ENCODE measurements around the gene WNT7A.
"Not testable (repeated sequence)": the region's sequence is repeated elsewhere in the genome, so short reads cannot be mapped to it uniquely, and the experiment has no call there.

Gene WNT7A

DNA sequence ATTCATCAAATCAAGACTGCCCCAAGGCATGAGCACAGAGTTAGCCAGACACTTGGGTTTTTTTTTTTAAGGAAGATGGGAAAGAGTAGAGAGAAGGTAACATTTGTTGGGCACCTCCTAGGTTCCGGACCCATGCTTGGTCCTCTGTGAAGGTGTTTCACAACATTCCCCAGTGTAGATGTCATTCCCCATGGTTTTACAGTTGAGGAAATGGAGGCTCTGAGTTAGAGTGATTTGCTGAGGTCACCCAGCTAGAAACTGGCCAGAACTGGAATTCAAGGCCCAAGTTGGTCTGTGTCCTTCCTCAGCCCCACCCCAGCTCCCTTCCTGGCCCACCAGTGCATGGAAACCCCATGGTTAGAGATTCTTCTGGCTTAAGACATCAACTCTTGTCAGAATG, 19.9 kb downstream of the WNT7A start:
- no peak overlapping the region for H2AFZ ChIP-seq (ENCODE audit: low read length)
- TF ChIP-seq, protein P1, sequence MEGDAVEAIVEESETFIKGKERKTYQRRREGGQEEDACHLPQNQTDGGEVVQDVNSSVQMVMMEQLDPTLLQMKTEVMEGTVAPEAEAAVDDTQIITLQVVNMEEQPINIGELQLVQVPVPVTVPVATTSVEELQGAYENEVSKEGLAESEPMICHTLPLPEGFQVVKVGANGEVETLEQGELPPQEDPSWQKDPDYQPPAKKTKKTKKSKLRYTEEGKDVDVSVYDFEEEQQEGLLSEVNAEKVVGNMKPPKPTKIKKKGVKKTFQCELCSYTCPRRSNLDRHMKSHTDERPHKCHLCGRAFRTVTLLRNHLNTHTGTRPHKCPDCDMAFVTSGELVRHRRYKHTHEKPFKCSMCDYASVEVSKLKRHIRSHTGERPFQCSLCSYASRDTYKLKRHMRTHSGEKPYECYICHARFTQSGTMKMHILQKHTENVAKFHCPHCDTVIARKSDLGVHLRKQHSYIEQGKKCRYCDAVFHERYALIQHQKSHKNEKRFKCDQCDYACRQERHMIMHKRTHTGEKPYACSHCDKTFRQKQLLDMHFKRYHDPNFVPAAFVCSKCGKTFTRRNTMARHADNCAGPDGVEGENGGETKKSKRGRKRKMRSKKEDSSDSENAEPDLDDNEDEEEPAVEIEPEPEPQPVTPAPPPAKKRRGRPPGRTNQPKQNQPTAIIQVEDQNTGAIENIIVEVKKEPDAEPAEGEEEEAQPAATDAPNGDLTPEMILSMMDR (conservative IDR thresholded peaks at IDR 0.05; ENCODE audit: low read length): no peak
- no peak for TF ChIP-seq EZH2phosphoT487 (IDR thresholded peaks at IDR 0.05; ENCODE audit: borderline replicate concordance)
- no peak overlapping the region for H3K4me3 ChIP-seq (ENCODE audit: low read length, poor library complexity, severe bottlenecking)
- H4K20me1 ChIP-seq (ENCODE audit: insufficient read depth, low read length, poor library complexity, severe bottlenecking): no peaks in the 10 kb centered on the region
- no peaks in the 10 kb centered on the region for H3F3A ChIP-seq (ENCODE audit: low read depth)
- no peaks in the 10 kb centered on the region for H3K36me3 ChIP-seq (ENCODE audit: insufficient read depth, low read length)
- H3K9me3 ChIP-seq (ENCODE audit: insufficient read depth, low read depth, low read length): no peaks in the 10 kb centered on the region
- no peaks in the 10 kb centered on the region for H3K27me3 ChIP-seq (ENCODE audit: insufficient read depth, low read length, poor library complexity, severe bottlenecking)
- H3K79me2 ChIP-seq (ENCODE audit: insufficient read depth, low read length): no peaks in the 10 kb centered on the region
- no peaks in the 10 kb centered on the region for H3K4me1 ChIP-seq (ENCODE audit: insufficient read depth, low read length, poor library complexity, severe bottlenecking)
- H3K9ac ChIP-seq (ENCODE audit: low read depth, low read length, poor library complexity, severe bottlenecking): no peak overlapping the region
- H3K4me2 ChIP-seq (ENCODE audit: low read depth, low read length, poor library complexity, severe bottlenecking): no peak overlapping the region
- no peaks in the 10 kb centered on the region for H3K9me2 ChIP-seq (replicated peaks; ENCODE audit: low read depth, low read length)

GRCh38 chr3:13858768-13859520, 20.9 kb downstream of the WNT7A start:
- no peaks in the 10 kb centered on the region for H3K9me2 ChIP-seq (replicated peaks; ENCODE audit: low read depth, low read length)
- no peak for TF ChIP-seq EZH2phosphoT487 (IDR thresholded peaks at IDR 0.05; ENCODE audit: borderline replicate concordance)
- TF ChIP-seq, protein P1 (conservative IDR thresholded peaks at IDR 0.05; ENCODE audit: low read length): no peak
- H3K9me3 ChIP-seq (ENCODE audit: insufficient read depth, low read depth, low read length): no peaks in the 10 kb centered on the region
- no peaks in the 10 kb centered on the region for H3K4me1 ChIP-seq (ENCODE audit: insufficient read depth, low read length, poor library complexity, severe bottlenecking)
- H3K9ac ChIP-seq (ENCODE audit: low read depth, low read length, poor library complexity, severe bottlenecking): no peak overlapping the region
- H3K4me2 ChIP-seq (ENCODE audit: low read depth, low read length, poor library complexity, severe bottlenecking): no peak overlapping the region
- H3K27me3 ChIP-seq (ENCODE audit: insufficient read depth, low read length, poor library complexity, severe bottlenecking): no peaks in the 10 kb centered on the region
- H3K36me3 ChIP-seq (ENCODE audit: insufficient read depth, low read length): no peaks in the 10 kb centered on the region
- no peaks in the 10 kb centered on the region for H3F3A ChIP-seq (ENCODE audit: low read depth)
- H3K4me3 ChIP-seq (ENCODE audit: low read length, poor library complexity, severe bottlenecking): no peak overlapping the region
- no peak overlapping the region for H2AFZ ChIP-seq (ENCODE audit: low read length)
- H4K20me1 ChIP-seq (ENCODE audit: insufficient read depth, low read length, poor library complexity, severe bottlenecking): no peaks in the 10 kb centered on the region
- H3K79me2 ChIP-seq (ENCODE audit: insufficient read depth, low read length): no peaks in the 10 kb centered on the region

DNA sequence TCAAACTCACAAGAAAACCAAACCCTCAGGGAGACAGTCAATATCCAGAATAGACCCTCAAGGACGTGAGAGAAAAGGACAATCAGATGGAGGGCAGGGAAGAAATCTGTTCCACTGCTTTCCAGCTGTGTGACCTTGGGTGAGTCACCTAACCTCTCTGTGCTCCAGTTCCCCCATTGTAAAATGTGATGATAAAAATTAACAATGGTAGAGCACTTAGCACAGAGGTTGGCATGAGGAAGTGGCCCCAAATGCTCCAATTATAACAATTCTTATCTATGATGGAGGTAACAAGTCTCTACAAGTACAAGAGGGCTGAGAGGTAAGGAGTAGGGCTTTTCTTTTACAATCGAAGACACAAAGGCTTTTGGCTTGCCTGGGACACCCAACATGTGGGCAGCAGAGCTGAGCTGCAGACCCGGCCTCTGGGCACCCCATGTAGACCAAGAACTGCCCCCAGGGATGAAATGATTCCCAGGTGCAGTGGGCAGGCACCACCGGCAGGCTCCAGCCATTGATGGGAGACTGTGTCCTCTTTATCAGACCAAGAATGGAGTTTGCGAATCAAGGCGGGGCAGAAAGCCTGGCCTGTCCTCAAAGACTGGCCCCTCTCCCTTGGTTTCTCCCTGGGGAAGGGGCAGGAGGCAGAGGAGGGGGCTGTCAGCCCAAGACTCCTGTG, 22.0 kb downstream of the WNT7A start:
- H4K20me1 ChIP-seq (ENCODE audit: insufficient read depth, low read length, poor library complexity, severe bottlenecking): no peaks in the 10 kb centered on the region
- no peaks in the 10 kb centered on the region for H3K27me3 ChIP-seq (ENCODE audit: insufficient read depth, low read length, poor library complexity, severe bottlenecking)
- no peaks in the 10 kb centered on the region for H3K9me3 ChIP-seq (ENCODE audit: insufficient read depth, low read depth, low read length)
- no peaks in the 10 kb centered on the region for H3K4me1 ChIP-seq (ENCODE audit: insufficient read depth, low read length, poor library complexity, severe bottlenecking)
- no peak overlapping the region for H3K4me3 ChIP-seq (ENCODE audit: low read length, poor library complexity, severe bottlenecking)
- H2AFZ ChIP-seq (ENCODE audit: low read length): no peak overlapping the region
- no peaks in the 10 kb centered on the region for H3K9me2 ChIP-seq (replicated peaks; ENCODE audit: low read depth, low read length)
- no peak overlapping the region for H3K4me2 ChIP-seq (ENCODE audit: low read depth, low read length, poor library complexity, severe bottlenecking)
- TF ChIP-seq, protein P1 (conservative IDR thresholded peaks at IDR 0.05; ENCODE audit: low read length): no peak
- no peak for TF ChIP-seq EZH2phosphoT487 (IDR thresholded peaks at IDR 0.05; ENCODE audit: borderline replicate concordance)
- no peaks in the 10 kb centered on the region for H3F3A ChIP-seq (ENCODE audit: low read depth)
- H3K36me3 ChIP-seq (ENCODE audit: insufficient read depth, low read length): no peaks in the 10 kb centered on the region
- H3K9ac ChIP-seq (ENCODE audit: low read depth, low read length, poor library complexity, severe bottlenecking): no peak overlapping the region
- no peaks in the 10 kb centered on the region for H3K79me2 ChIP-seq (ENCODE audit: insufficient read depth, low read length)

GRCh38 chr3:13856628-13857027, 23.2 kb downstream of the WNT7A start:
- H3K9ac ChIP-seq (ENCODE audit: low read depth, low read length, poor library complexity, severe bottlenecking); H3K9me3 ChIP-seq (ENCODE audit: insufficient read depth, low read depth, low read length); H3K27me3 ChIP-seq (ENCODE audit: insufficient read depth, low read length, poor library complexity, severe bottlenecking); H3K4me1 ChIP-seq (ENCODE audit: insufficient read depth, low read length, poor library complexity, severe bottlenecking); H3K79me2 ChIP-seq (ENCODE audit: insufficient read depth, low read length); H4K20me1 ChIP-seq (ENCODE audit: insufficient read depth, low read length, poor library complexity, severe bottlenecking); H2AFZ ChIP-seq (ENCODE audit: low read length); H3K4me2 ChIP-seq (ENCODE audit: low read depth, low read length, poor library complexity, severe bottlenecking); H3K4me3 ChIP-seq (ENCODE audit: low read length, poor library complexity, severe bottlenecking); H3K9me2 ChIP-seq (replicated peaks; ENCODE audit: low read depth, low read length); H3F3A ChIP-seq (ENCODE audit: low read depth); H3K36me3 ChIP-seq (ENCODE audit: insufficient read depth, low read length): not testable (repeated sequence)
